AG04449 (cell line): ENCODE measurements around the gene RIC8B.

Experiments used
- CTCF ChIA-PET: fragments of 350-600 bp; formaldehyde crosslinking; extraction: SDS; loops from one replicate; lab custom pipeline; 2021; ENCODE audit warnings: antibody characterized with exemption; lab: Yijun Ruan, JAX
- POLR2A ChIA-PET: fragments of 400-600, 350-600 bp; formaldehyde crosslinking; extraction: SDS; loops from one replicate; lab custom pipeline; 2020; ENCODE audit warnings: antibody characterized with exemption, inconsistent platforms; lab: Yijun Ruan, JAX
- DNase-seq: peaks from one replicate; pipeline ENCODE4 v3.0.0-alpha.2; 2010; ENCODE audit warnings: low read depth, low spot score
- H3K4me3 ChIP-seq: 2 replicates; pipeline ENCODE4 v1.5.1; 2011; ENCODE audit warnings: low read depth, mild to moderate bottlenecking, control low read depth, low read length
- CTCF ChIP-seq: IDR thresholded peaks from one replicate; pipeline ENCODE4 v1.5.1; 2011; ENCODE audit warnings: mild to moderate bottlenecking, moderate library complexity, low read length, control low read depth, inconsistent platforms; ENCODE audit not compliant: insufficient read depth; ENCODE audit errors: missing control alignments

Gene RIC8B

DNA sequence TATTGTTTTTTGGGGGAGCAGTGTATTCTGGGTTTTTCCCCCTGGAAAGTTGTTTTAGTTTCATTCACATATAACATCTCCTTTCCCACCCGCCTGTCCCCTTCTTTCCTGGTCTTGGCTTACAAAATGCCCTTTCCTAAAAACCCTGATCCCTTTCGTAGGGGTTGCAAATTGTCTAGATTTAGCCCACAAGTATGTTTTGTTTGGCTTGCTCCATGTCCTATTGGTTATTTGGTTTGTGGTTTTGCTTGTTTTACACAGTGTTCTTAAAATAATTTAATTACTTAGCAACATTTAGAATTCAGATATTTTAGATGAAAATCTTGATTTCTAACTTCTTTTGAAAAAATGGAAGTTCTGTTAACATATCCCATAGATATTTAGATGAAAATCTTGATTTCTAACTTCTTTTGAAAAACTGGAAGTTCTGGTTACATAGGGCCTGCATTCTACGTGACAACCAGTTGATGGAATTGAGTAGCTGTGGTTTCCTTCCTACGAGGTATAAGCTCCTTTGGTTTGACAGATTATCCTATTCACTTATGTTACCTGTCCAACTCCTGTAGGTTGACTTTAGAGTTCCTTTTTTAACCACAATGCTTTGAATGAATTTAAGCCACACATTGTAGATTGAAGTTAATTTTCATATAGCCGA lies 92.1 kb downstream of the RIC8B start:
- no peak for DNase-seq
- TF ChIP-seq CTCF = no peak
- no peak overlapping the region for H3K4me3 ChIP-seq
- ChIA-PET CTCF (interaction anchor here (0.9 to 1.9 kb wide), 3 partner anchors 54 to 510 kb away, joined by 3 to 5 read pairs (median 3); partner anchors contain the start of gene POLR3B), POLR2A (no interaction called here)

- CTCF ChIA-PET = no interaction called here
These were observed 93.2 kb downstream of the RIC8B start for GRCh38 chr12:106867651-106868050.

DNA sequence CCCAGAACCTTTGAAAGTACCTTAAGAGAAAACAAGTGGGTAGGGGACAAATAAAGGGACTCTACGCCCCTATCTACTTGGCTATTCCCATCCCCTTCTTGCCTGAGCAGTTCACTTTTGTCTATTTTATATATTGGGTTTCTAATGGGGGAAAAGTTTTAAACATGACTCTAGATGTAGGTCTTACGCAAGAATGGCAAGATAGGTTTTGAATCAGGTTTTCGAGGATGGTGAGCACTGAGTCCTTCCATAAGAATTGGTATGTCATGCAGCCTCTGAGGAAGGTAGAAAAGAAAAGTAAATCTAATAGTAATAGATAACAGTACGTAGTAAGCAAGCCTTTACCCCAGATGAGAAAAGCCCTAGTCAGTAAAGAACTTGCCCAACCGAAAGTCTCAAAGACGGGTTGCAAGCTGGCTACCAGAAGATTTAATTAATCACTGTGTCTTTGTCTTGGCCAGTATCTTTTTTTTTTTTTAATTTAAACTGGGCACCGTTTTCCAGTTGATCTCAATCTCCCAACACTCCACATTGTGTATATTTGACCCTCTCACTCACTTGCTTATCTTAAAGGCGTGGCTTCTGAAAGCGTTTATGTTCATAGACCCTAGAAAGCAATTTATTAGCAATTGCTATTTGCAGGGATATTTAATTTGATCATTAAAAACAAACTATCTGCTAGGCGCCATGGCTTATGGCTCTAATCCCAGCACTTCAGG lies 94.7 kb downstream of the RIC8B start:
- TF ChIP-seq CTCF = no peak
- H3K4me3 ChIP-seq = no peak overlapping the region
- DNase-seq = no peak
- CTCF ChIA-PET = no interaction called here
- POLR2A ChIA-PET = no interaction called here

More at GRCh38 chr12:106867651-106868050, 93.2 kb downstream of the RIC8B start:
- no peak for DNase-seq
- TF ChIP-seq CTCF = no peak
- POLR2A ChIA-PET = no interaction called here
- no peak overlapping the region for H3K4me3 ChIP-seq

DNA sequence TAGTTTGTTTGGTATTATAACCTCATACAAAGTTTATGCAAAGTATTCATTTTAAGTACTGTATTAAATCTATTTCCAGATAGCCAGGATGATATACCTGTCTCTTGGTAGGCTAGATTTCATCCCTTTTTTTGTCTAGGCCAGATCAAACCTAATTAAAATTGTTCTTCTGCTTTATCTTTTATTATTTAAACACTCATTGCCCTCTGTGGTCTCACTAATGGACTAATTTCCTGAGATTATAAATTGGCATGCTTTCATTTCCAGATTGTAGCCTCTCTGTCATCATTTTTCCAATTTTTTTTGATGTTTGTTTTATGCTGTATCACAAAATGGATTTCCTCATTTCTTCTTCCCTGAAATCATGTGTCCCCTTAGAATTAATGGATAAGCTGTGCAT lies 95.6 kb downstream of the RIC8B start:
- POLR2A ChIA-PET = no interaction called here
- no peak for DNase-seq
- CTCF ChIA-PET = no interaction called here
- no peak overlapping the region for H3K4me3 ChIP-seq
- no peak for TF ChIP-seq CTCF

GRCh38 chr12:106871477-106871876 lies 97.0 kb downstream of the RIC8B start:
- ChIA-PET POLR2A (interaction anchor here (0.7 kb wide), 1 partner anchor 1645 kb away, joined by 3 read pairs; no protein-coding TSS in a partner anchor), CTCF (interaction anchor here (0.9 kb wide), 1 partner anchor 48 kb away, joined by 3 read pairs; no protein-coding TSS in a partner anchor)
- no peak for DNase-seq

More at GRCh38 chr12:106871477-106871876, 97.0 kb downstream of the RIC8B start:
- no peak for TF ChIP-seq CTCF
- H3K4me3 ChIP-seq = no peak overlapping the region
